Placental pericyte (primary cell): Measurements from ENCODE around the gene ZNF211. TPM values are rescaled to one million over a fixed set of nuclear protein-coding genes. Genes with fewer than 3 reads are reported as not detected.

ENCODE experiments used
- total RNA-seq: library from RNA; depleted of rRNA; stranded (reverse); fragments of >200 nt; gene quantifications from 2 replicates; pipeline ENCODE4 v1.2.3, GENCODE V29; 2012

The ZNF211 gene
- 11.2 and 11.6 TPM in 2 replicates for total RNA-seq

DNA sequence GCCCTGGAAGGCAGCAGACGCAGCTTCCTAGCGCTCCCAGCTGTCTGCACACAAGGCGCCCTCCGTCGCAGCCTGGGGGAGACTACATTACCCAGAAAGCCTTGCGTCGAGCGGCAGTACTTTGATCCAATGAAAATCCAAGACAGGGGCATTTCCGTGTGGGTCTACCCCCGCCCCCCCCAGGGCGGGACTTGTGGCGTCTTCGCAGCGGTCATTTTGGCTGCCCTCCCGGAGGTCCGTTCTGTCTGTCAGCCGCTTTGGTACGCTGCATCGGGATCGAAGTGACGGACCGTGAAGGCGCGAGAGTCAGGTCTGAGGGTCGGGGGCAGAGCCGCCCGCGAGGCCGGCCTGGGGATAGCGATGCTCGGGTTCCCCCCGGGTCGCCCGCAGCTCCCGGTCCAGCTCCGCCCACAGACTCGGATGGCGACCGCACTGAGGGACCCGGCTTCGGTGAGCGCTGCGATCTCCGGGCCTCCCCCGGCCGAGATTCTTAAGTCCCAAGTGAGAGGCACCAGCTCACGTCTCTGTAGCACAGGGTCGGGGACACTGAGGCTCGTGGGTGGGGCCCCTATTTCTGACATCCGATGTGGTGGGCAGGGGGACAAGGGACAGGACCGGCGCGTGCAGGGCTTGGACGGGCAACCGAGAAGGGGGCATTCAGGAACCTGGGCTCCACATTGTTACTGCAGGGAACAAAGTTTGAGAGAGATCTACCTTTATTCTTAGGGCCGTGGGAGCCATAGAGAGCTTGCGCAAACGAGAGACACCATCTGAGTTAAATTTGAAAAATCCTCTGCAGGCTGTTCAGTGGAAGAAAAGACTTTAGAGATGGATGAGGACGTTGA, at the start of gene ZNF211:
ZNF211 (plus strand) TSS at position 182 of the 845 bp plus-strand sequence; CDS start at position 361, 179 bp downstream.

DNA sequence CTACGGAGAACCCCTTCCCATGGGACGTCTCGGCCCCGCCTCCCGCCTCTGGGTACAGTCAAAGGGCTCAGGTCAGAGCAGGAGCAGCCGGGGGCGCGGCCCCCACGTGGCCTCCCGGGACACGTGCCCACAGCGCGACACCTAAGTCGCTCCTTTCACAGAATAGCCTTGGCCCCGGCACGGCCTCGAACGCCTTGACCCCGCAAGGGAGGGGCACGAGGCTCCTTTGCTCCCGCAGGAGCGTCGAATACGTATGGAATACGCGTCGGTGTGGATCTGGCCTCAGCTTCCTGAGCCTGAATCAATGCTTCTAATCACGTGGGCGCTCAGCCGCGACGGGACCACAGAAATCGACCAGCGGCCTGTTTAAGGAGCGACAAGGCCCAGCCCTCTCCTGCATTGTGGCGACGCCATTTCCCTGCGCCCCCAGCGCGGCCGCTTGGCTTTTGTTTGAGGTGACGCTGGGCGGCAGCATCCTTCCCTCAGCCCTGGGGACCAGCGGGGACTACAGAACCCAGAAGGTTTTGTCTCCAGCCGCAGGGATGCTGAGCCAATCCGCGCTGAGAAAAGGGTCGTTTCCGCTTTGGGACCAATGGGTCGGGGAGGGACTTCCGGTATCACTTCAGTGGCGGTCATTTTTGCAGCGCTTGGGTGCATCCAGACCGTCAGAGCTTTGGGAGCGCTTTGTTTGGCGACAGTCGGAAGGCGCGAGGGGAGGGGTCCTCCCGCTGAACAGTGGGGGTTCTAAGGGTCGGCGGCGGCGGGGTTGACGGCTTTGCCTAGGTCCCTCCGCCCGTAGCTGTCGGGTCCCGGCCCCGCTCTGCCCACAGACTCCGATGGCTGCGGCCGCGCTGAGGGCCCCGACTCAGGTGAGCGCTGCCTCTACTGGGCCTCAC, 49.2 kb upstream of the ZNF211 start, which contains the start of gene ZIK1:
ZIK1 (plus strand) TSS at position 625 of the 896 bp plus-strand sequence; CDS start at position 837, 212 bp downstream.

DNA sequence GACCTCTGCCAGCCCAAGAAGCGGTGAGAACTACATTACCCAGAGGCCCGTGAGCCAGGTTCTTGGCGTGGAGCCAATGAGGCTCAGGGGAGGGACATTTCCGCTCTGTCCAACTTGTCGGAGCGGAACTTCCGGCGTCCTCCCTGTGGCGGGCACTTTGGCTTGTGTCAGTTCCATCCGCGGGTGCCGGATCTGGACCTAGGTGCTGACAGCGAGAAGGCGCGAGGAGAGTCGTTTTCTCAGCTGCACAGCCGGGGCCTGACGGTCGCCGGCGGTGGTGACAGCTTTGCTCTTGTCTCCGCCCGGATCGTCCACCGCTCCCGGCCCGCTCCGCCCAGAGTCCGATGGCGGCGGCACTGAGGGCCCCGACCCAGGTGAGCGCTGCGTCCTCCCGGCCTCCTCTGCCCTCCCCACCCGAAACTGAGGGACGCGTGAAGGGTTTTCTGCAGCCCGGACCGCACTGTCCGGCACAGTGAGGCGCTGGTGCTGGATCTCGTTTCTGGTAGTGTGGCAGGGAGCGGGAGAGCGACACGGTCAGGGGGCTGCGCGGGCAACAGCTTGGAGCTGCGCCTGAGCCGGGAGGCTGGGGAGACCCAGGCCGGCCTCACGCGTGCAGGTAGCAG, 33.1 kb upstream of the ZNF211 start, which contains the start of gene ZNF530:
ZNF530 (plus strand) TSS at position 125 of the 623 bp plus-strand sequence. CDS start 4,461 bp downstream, outside the sequence.

DNA sequence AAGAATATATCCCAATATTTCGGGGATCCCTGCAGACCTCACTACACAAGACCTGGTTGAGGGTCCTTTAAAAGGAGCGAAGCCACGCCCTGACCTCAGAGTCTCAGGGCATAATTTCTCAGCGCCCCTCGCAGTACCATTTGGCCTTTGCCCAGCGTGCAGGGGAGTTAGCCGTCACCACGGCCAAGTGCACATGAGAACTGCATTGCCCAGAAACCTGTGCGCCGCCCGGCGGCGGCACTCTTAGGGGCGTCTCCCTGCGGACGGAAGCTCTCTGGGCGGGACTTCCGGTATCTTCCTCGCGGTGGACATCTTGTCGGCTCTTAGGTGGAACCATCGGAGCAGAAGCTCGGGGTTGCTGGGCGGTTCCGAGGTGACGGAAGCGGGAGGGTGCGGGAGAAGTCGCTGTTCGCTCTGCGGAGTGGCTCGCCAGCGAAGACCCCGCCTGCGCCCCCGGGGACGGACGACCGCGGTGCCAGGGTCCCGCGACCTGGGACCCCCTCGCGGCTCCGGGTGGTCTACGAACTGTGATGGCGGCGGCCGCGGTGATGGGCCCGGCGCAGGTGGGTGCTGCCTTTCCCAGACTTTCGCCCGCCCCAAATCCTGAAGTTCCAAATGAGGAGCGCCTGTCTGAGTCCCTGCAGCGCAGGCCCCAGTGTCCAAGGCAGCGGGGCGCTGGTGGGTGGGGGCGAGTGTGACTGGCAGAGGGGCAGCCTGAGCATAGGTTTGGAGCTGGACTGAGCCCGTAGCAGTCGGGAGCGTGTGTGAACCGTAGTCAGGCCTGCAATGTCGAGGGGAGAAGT, 18.8 kb upstream of the ZNF211 start, which contains the start of gene ZNF134:
ZNF134 (plus strand) TSS at position 302 of the 803 bp plus-strand sequence. CDS start 5,227 bp downstream, outside the sequence.

DNA sequence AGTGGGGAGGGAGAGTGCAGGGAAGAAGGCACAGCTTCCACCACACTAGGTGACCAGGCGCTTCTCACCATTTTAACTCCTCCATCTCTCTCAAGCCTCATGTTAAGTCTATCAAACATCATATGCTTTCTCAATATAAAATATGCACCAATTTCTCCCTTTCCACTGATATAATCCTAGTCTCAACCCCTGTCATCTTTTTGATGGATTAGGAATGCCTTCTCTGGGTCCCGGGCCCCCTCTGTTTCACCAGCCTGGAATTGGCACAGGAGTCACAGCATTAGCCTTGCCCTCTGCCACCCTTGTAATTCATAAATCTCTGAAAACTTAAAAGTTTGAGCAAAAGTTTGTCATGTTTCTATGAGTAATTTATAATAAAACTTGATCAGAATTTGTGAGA, 35.7 kb downstream of the ZNF211 start, which contains the start of gene ZSCAN4:
ZSCAN4 (plus strand) TSS at position 301 of the 400 bp plus-strand sequence. CDS start 7,211 bp downstream, outside the sequence.

Other genes with a start within 250 kb of the ZNF211 start
- gene ZNF548, start 243.3 kb upstream of the ZNF211 start, total RNA-seq, result 16.6 and 19.7 TPM in 2 replicates
- gene ZNF17, start 222.0 kb upstream of the ZNF211 start, total RNA-seq, result 8.3 and 14.0 TPM in 2 replicates
- gene ZNF749, start 197.8 kb upstream of the ZNF211 start, total RNA-seq, result 7.4 and 12.5 TPM in 2 replicates
- 0.22 and 0.86 TPM in 2 replicates for gene VN1R1, start 176.0 kb upstream of the ZNF211 start, total RNA-seq
- gene ZNF772, start 155.6 kb upstream of the ZNF211 start, total RNA-seq, result 13.1 and 16.8 TPM in 2 replicates
- gene ZNF419, start 145.4 kb upstream of the ZNF211 start, total RNA-seq, result 7.9 and 13.0 TPM in 2 replicates
- gene ZNF773, start 133.2 kb upstream of the ZNF211 start, total RNA-seq, result 15.2 and 32.8 TPM in 2 replicates
- 3.9 and 6.9 TPM in 2 replicates for gene ZNF549, start 105.8 kb upstream of the ZNF211 start, total RNA-seq
- gene ZNF550, start 73.3 kb upstream of the ZNF211 start, total RNA-seq, result 8.4 and 9.6 TPM in 2 replicates
- 6.3 and 8.6 TPM in 2 replicates for gene ZNF416, start 54.3 kb upstream of the ZNF211 start, total RNA-seq
- 3.5 and 15.3 TPM in 2 replicates for gene ZIK1, start 49.0 kb upstream of the ZNF211 start, total RNA-seq
- 2.2 and 11.0 TPM in 2 replicates for gene ZNF530, start 33.3 kb upstream of the ZNF211 start, total RNA-seq
- 29.1 and 32.1 TPM in 2 replicates for gene ZNF134, start 18.9 kb upstream of the ZNF211 start, total RNA-seq
- 0.22 TPM in 1 of 2 replicates, not detected in the other for gene ZSCAN4, start 35.8 kb downstream of the ZNF211 start, total RNA-seq
- 5.7 and 12.2 TPM in 2 replicates for gene ZNF551, start 48.8 kb downstream of the ZNF211 start, total RNA-seq
- gene ZNF154, start 76.0 kb downstream of the ZNF211 start, total RNA-seq, result 2.3 and 3.3 TPM in 2 replicates
- 6.1 and 7.4 TPM in 2 replicates for gene ZNF671, start 94.5 kb downstream of the ZNF211 start, total RNA-seq
- gene ZNF776, start 113.6 kb downstream of the ZNF211 start, total RNA-seq, result 10.1 and 13.2 TPM in 2 replicates
- gene ZNF586, start 136.5 kb downstream of the ZNF211 start, total RNA-seq, result 12.5 and 12.9 TPM in 2 replicates
- gene ZNF552, start 181.7 kb downstream of the ZNF211 start, total RNA-seq, result 6.6 and 7.2 TPM in 2 replicates
- gene ZNF587B, start 197.1 kb downstream of the ZNF211 start, total RNA-seq, result 21.0 and 30.6 TPM in 2 replicates
- 34.1 and 37.8 TPM in 2 replicates for gene ZNF587, start 216.7 kb downstream of the ZNF211 start, total RNA-seq